Esophagus squamous epithelium (tissue), 4 donors: ENCODE data around the gene ROR1.

Experiments
- CTCF ChIP-seq, 6 experiments: fragments of 450-650 bp in 4 of 6; fragments of 200-600 bp in 2 of 6; sonication (generic) in 2 of 6; IDR thresholded peaks; one replicate each; pipeline ENCODE4 v1.5.1; 2016 to 2019; ENCODE audit warnings: antibody characterized with exemption in 6 of 6, mild to moderate bottlenecking in 4 of 6, moderate library complexity in 4 of 6
- POLR2A ChIP-seq, 4 donors: fragments of 450-650 bp; IDR thresholded peaks; one replicate each; pipeline ENCODE4 v1.6.1; 2017; ENCODE audit warnings: antibody characterized with exemption in 4 of 4, mild to moderate bottlenecking in 4 of 4, moderate library complexity in 3 of 4

- TF ChIP-seq CTCF (IDR thresholded peaks at IDR 0.05) (no peak), POLR2A (IDR thresholded peaks at IDR 0.05) (no peak)
Measured at GRCh38 chr1:64092851-64093371, 319.1 kb downstream of the ROR1 start.
